GM23338 (cell line): Measurements from ENCODE around the gene CCDC97. TPM values are rescaled to one million over a fixed set of nuclear protein-coding genes. Genes with fewer than 3 reads are reported as not detected.

Source experiments
- CREB1 ChIP-seq: fragments of 250-450 bp; sonication (Bioruptor Pico); IDR thresholded peaks from 2 replicates; pipeline ENCODE4 v1.5.0; 2020; ENCODE audit warnings: low read depth, mild to moderate bottlenecking, moderate library complexity
- EZH2 ChIP-seq: fragments of 200-600 bp; sonication (generic); IDR thresholded peaks from one replicate; pipeline ENCODE4 v1.8.0; 2017; ENCODE audit warnings: antibody characterized with exemption, mild to moderate bottlenecking, low read depth; ENCODE audit not compliant: unreplicated experiment
- POLR2AphosphoS5 ChIP-seq: IDR thresholded peaks from 2 replicates; pipeline ENCODE4 v1.6.1; 2016; ENCODE audit warnings: antibody characterized with exemption, low read depth
- STAT1 ChIP-seq: IDR thresholded peaks from one replicate; pipeline ENCODE4 v1.6.1; 2016; ENCODE audit warnings: antibody characterized with exemption; ENCODE audit not compliant: unreplicated experiment
- ZNF114 ChIP-seq: fragments of 250-450 bp; sonication (Bioruptor Pico); IDR thresholded peaks from 2 replicates; pipeline ENCODE4 v1.5.0; 2020; ENCODE audit warnings: mild to moderate bottlenecking, moderate library complexity
- ZNF331 ChIP-seq: fragments of 250-450 bp; sonication (Bioruptor Pico); IDR thresholded peaks from 2 replicates; pipeline ENCODE4 v1.5.0; 2020; ENCODE audit warnings: low read depth, mild to moderate bottlenecking, moderate library complexity
- polyA plus RNA-seq: library from polyadenylated mRNA; unstranded; fragments of >200 nt; fragmentation: Nextera tagmentation; extraction: Ambion mirVana; gene quantifications from 2 replicates; pipeline ENCODE4 v1.2.1, GENCODE V29; 2016
- total RNA-seq: library from RNA; depleted of rRNA; stranded (reverse); fragments of >200 nt; shearing (Covaris generic); gene quantifications from 2 replicates; pipeline ENCODE4 v1.2.3, GENCODE V29; 2014
- TF ChIP-seq, protein P1 (sequence below): fragments of 250-450 bp; sonication (Bioruptor Pico); IDR thresholded peaks from 2 replicates; pipeline ENCODE4 v1.5.0; 2020; ENCODE audit warnings: mild to moderate bottlenecking, moderate library complexity
- TF ChIP-seq, protein P2 (sequence below), 2 experiments: fragments of 200-600 bp in 1 of 2; sonication (generic) in 1 of 2; conservative IDR thresholded peaks; 2 replicates each; pipeline versions ENCODE4 v1.5.1 to v1.6.1; 2016 to 2017; ENCODE audit warnings: antibody characterized with exemption in 2 of 2, low read depth in 2 of 2, mild to moderate bottlenecking in 2 of 2, moderate library complexity in 1 of 2

Gene CCDC97
- total and polyA plus RNA-seq, 2 experiments from 2014 or later: 8.0 to 11.0 TPM

DNA sequence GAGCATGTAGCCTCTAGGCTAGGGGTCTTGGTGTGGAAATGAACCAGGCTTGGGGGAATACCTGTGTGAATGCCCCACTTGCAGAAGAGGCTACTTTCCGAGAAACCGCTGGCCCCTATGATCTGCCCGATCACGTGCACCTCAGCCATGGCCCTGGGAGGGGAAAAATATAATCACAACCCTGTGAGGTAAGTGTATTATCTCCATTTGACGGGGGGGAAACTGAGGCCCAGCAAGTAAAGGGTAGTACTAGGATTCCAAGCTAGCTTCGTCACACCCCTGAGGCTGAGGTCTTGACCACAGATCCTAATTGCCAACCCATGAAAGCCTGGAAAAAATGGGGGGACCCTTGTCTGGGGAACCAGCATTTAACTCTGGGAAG, 53.4 kb downstream of the CCDC97 start (continued):
- TF ChIP-seq, protein P1, sequence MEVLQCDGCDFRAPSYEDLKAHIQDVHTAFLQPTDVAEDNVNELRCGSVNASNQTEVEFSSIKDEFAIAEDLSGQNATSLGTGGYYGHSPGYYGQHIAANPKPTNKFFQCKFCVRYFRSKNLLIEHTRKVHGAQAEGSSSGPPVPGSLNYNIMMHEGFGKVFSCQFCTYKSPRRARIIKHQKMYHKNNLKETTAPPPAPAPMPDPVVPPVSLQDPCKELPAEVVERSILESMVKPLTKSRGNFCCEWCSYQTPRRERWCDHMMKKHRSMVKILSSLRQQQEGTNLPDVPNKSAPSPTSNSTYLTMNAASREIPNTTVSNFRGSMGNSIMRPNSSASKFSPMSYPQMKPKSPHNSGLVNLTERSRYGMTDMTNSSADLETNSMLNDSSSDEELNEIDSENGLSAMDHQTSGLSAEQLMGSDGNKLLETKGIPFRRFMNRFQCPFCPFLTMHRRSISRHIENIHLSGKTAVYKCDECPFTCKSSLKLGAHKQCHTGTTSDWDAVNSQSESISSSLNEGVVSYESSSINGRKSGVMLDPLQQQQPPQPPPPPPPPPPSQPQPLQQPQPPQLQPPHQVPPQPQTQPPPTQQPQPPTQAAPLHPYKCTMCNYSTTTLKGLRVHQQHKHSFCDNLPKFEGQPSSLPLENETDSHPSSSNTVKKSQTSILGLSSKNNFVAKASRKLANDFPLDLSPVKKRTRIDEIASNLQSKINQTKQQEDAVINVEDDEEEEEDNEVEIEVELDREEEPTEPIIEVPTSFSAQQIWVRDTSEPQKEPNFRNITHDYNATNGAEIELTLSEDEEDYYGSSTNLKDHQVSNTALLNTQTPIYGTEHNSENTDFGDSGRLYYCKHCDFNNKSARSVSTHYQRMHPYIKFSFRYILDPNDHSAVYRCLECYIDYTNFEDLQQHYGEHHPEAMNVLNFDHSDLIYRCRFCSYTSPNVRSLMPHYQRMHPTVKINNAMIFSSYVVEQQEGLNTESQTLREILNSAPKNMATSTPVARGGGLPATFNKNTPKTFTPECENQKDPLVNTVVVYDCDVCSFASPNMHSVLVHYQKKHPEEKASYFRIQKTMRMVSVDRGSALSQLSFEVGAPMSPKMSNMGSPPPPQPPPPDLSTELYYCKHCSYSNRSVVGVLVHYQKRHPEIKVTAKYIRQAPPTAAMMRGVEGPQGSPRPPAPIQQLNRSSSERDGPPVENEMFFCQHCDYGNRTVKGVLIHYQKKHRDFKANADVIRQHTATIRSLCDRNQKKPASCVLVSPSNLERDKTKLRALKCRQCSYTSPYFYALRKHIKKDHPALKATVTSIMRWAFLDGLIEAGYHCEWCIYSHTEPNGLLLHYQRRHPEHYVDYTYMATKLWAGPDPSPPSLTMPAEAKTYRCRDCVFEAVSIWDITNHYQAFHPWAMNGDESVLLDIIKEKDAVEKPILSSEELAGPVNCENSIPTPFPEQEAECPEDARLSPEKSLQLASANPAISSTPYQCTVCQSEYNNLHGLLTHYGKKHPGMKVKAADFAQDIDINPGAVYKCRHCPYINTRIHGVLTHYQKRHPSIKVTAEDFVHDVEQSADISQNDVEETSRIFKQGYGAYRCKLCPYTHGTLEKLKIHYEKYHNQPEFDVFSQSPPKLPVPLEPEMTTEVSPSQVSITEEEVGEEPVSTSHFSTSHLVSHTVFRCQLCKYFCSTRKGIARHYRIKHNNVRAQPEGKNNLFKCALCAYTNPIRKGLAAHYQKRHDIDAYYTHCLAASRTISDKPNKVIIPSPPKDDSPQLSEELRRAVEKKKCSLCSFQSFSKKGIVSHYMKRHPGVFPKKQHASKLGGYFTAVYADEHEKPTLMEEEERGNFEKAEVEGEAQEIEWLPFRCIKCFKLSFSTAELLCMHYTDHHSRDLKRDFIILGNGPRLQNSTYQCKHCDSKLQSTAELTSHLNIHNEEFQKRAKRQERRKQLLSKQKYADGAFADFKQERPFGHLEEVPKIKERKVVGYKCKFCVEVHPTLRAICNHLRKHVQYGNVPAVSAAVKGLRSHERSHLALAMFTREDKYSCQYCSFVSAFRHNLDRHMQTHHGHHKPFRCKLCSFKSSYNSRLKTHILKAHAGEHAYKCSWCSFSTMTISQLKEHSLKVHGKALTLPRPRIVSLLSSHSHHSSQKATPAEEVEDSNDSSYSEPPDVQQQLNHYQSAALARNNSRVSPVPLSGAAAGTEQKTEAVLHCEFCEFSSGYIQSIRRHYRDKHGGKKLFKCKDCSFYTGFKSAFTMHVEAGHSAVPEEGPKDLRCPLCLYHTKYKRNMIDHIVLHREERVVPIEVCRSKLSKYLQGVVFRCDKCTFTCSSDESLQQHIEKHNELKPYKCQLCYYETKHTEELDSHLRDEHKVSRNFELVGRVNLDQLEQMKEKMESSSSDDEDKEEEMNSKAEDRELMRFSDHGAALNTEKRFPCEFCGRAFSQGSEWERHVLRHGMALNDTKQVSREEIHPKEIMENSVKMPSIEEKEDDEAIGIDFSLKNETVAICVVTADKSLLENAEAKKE (CRISPR knock-in tag): no peak
- TF ChIP-seq STAT1 (no peak), ZNF114 (CRISPR knock-in tag) (no peak), POLR2AphosphoS5 (no peak), CREB1 (CRISPR knock-in tag) (no peak), ZNF331 (CRISPR knock-in tag) (no peak), EZH2 (no peak)
- TF ChIP-seq, protein P2, sequence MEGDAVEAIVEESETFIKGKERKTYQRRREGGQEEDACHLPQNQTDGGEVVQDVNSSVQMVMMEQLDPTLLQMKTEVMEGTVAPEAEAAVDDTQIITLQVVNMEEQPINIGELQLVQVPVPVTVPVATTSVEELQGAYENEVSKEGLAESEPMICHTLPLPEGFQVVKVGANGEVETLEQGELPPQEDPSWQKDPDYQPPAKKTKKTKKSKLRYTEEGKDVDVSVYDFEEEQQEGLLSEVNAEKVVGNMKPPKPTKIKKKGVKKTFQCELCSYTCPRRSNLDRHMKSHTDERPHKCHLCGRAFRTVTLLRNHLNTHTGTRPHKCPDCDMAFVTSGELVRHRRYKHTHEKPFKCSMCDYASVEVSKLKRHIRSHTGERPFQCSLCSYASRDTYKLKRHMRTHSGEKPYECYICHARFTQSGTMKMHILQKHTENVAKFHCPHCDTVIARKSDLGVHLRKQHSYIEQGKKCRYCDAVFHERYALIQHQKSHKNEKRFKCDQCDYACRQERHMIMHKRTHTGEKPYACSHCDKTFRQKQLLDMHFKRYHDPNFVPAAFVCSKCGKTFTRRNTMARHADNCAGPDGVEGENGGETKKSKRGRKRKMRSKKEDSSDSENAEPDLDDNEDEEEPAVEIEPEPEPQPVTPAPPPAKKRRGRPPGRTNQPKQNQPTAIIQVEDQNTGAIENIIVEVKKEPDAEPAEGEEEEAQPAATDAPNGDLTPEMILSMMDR (conservative IDR thresholded peaks at IDR 0.05; ENCODE audit: low read depth in 2 of 2): no peak
